Ovary (tissue), 3 donors: Measurements from ENCODE around the gene FYB2.

Experiments used
- EP300 ChIP-seq: sonication (generic); formaldehyde crosslinking; IDR thresholded peaks from one replicate; pipeline ENCODE4 v1.6.1; 2017; ENCODE audit warnings: antibody characterized with exemption
- POLR2A ChIP-seq: fragments of 450-650 bp; IDR thresholded peaks from one replicate; pipeline ENCODE4 v1.6.1; 2017; ENCODE audit warnings: antibody characterized with exemption, mild to moderate bottlenecking, moderate library complexity
- TF ChIP-seq, protein P1 (sequence below), 3 donors: fragments of 450-650 bp in 2 of 3; fragments of 200-600 bp in 1 of 3; IDR thresholded peaks; one replicate each; pipeline versions ENCODE4 v1.5.1 to v1.8.0; 2016 to 2022; ENCODE audit warnings: antibody characterized with exemption in 3 of 3, mild to moderate bottlenecking in 1 of 3
- donor health status: DM: no; HTN: no; CAD: no.

DNA sequence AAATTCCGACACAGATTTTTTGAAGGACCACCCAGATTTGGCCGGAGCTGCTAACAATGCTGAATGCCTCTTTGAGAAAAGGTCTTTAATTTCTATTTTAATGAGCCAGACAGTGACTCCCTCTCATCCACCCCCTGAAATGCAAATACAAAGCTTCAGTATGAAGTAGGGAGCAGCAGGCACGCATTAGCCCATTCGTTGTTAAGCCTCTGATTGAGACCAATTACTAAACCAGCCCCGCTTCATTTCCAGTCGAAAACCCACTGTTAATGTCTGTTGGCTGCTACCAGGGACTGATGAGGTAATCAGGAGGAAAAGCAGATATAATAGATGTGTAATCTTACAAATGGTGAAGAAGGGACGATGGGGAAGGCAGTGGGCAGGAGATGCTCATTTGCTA, 30.5 kb upstream of the FYB2 start:
- TF ChIP-seq, protein P1, sequence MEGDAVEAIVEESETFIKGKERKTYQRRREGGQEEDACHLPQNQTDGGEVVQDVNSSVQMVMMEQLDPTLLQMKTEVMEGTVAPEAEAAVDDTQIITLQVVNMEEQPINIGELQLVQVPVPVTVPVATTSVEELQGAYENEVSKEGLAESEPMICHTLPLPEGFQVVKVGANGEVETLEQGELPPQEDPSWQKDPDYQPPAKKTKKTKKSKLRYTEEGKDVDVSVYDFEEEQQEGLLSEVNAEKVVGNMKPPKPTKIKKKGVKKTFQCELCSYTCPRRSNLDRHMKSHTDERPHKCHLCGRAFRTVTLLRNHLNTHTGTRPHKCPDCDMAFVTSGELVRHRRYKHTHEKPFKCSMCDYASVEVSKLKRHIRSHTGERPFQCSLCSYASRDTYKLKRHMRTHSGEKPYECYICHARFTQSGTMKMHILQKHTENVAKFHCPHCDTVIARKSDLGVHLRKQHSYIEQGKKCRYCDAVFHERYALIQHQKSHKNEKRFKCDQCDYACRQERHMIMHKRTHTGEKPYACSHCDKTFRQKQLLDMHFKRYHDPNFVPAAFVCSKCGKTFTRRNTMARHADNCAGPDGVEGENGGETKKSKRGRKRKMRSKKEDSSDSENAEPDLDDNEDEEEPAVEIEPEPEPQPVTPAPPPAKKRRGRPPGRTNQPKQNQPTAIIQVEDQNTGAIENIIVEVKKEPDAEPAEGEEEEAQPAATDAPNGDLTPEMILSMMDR (IDR thresholded peaks at IDR 0.05), result no peak
- TF ChIP-seq POLR2A, result no peak
- TF ChIP-seq EP300, result no peak
